SK-N-SH treated with all-trans-retinoic acid at 6 μM for 48 hours (cell line): Measurements from ENCODE around the gene TSC2.
A peak's percentile ranks its signal among the peaks of the same experiment; 100 is the strongest.

Experiments
- ATAC-seq: fragments of 200-7000 bp; cut with Tn5 transposase; 3 replicates; pipeline ENCODE4 v1.9.1; 2020; ENCODE audit warnings: mild to moderate bottlenecking, moderate library complexity
- ARNTL ChIP-seq: fragments of 450-650 bp; formaldehyde crosslinking; IDR thresholded peaks from 2 replicates; pipeline ENCODE4 v1.5.0; 2020; ENCODE audit warnings: low read depth, mild to moderate bottlenecking, moderate library complexity, borderline replicate concordance
- CREB5 ChIP-seq: fragments of 250-450 bp; sonication (Bioruptor Pico); IDR thresholded peaks from 2 replicates; pipeline ENCODE4 v1.5.1; 2020; ENCODE audit warnings: low read depth, mild to moderate bottlenecking, moderate library complexity
- CSRNP3 ChIP-seq: fragments of 250-450 bp; sonication (Bioruptor Pico); IDR thresholded peaks from 2 replicates; pipeline ENCODE4 v1.5.1; 2021; ENCODE audit warnings: mild to moderate bottlenecking, moderate library complexity
- GLIS3 ChIP-seq: fragments of 250-450 bp; sonication (Bioruptor Pico); IDR thresholded peaks from 2 replicates; pipeline ENCODE4 v1.5.0; 2020; ENCODE audit warnings: mild to moderate bottlenecking, moderate library complexity
- ISL1 ChIP-seq: fragments of 250-450 bp; sonication (Bioruptor Pico); IDR thresholded peaks from 2 replicates; pipeline ENCODE4 v2.1.2; 2022; ENCODE audit warnings: mild to moderate bottlenecking, moderate library complexity
- OSR1 ChIP-seq: fragments of 250-450 bp; sonication (Bioruptor Pico); IDR thresholded peaks from 2 replicates; pipeline ENCODE4 v1.8.0; 2022; ENCODE audit warnings: moderate library complexity, mild to moderate bottlenecking, inconsistent platforms
- PPARA ChIP-seq: fragments of 250-450 bp; sonication (Bioruptor Pico); IDR thresholded peaks from 2 replicates; pipeline ENCODE4 v1.5.0; 2020; ENCODE audit warnings: mild to moderate bottlenecking, borderline replicate concordance
- RARB ChIP-seq: fragments of 250-450 bp; sonication (Bioruptor Pico); IDR thresholded peaks from 2 replicates; pipeline ENCODE4 v1.8.0; 2021; ENCODE audit warnings: mild to moderate bottlenecking, moderate library complexity
- SNAI2 ChIP-seq: fragments of 250-450 bp; sonication (Bioruptor Pico); IDR thresholded peaks from 2 replicates; pipeline ENCODE4 v1.5.0; 2020; ENCODE audit warnings: mild to moderate bottlenecking, moderate library complexity
- ZFP3 ChIP-seq: fragments of 250-450 bp; sonication (Bioruptor Pico); IDR thresholded peaks from 2 replicates; pipeline ENCODE4 v1.5.0; 2020; ENCODE audit warnings: mild to moderate bottlenecking, moderate library complexity
- ZNF70 ChIP-seq: fragments of 450-650 bp; formaldehyde crosslinking; IDR thresholded peaks from 2 replicates; pipeline ENCODE4 v1.5.0; 2020; ENCODE audit warnings: mild to moderate bottlenecking, moderate library complexity
- ZNF8 ChIP-seq: fragments of 450-650 bp; formaldehyde crosslinking; IDR thresholded peaks from 2 replicates; pipeline ENCODE4 v1.5.0; 2020; ENCODE audit warnings: mild to moderate bottlenecking, moderate library complexity
- TF ChIP-seq, protein P1 (sequence below): fragments of 250-450 bp; sonication (Bioruptor Pico); IDR thresholded peaks from 2 replicates; pipeline ENCODE4 v1.5.0; 2020; ENCODE audit warnings: mild to moderate bottlenecking, moderate library complexity
- TF ChIP-seq, protein P2 (sequence below): fragments of 250-450 bp; sonication (Bioruptor Pico); IDR thresholded peaks from 2 replicates; pipeline ENCODE4 v1.8.0; 2020; ENCODE audit warnings: mild to moderate bottlenecking, moderate library complexity, borderline replicate concordance
- TF ChIP-seq, protein P3 (sequence below): fragments of 250-450 bp; sonication (Bioruptor Pico); IDR thresholded peaks from 2 replicates; pipeline ENCODE4 v1.8.0; 2021; ENCODE audit warnings: low read depth, mild to moderate bottlenecking, moderate library complexity, borderline replicate concordance

The TSC2 gene

GRCh38 chr16:2054543-2055245 is 6.9 kb downstream of the TSC2 start:
- ATAC-seq = no peak
- TF ChIP-seq ISL1 (no peak), CREB5 (no peak)
- TF ChIP-seq, all 23 proteins: peak for 0

GRCh38 chr16:2056077-2056476 is 8.3 kb downstream of the TSC2 start:
- ATAC-seq = peak; percentile 42; the same call in 2 of the 3 replicates
- TF ChIP-seq RARB (no peak), CSRNP3 (no peak), ZFP3 (CRISPR knock-in tag) (no peak)

- ATAC-seq = peak; percentile 64
- TF ChIP-seq ARNTL (CRISPR knock-in tag) (no peak), OSR1 (CRISPR knock-in tag) (no peak)
Observed at GRCh38 chr16:2056681-2057407, 9.1 kb downstream of the TSC2 start.

DNA sequence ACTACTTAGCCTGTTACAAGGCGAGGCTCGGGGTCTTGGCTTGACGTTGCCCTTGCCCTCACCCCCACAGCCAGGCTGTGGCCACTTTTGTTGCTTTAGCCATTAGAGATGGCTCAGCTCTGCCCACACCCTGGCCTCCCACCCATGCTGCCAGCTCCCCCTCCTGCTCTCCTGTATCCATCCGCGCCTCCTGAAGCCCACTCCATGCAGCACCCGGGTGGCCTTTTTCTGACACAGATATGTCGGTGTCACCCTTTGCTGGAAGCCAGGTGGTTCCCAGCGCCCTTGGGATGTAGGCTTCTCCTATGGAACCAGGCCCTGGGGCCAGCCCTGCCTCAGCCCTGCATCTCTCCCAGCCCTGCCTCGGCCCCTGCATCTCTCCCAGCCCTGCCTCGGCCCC is 9.7 kb downstream of the TSC2 start:
- TF ChIP-seq ZNF8 (CRISPR knock-in tag) = no peak
- TF ChIP-seq ZFP3 (CRISPR knock-in tag) = no peak
- TF ChIP-seq CSRNP3 = no peak
- TF ChIP-seq SNAI2 (CRISPR knock-in tag) = no peak
- no peak for TF ChIP-seq ARNTL (CRISPR knock-in tag)
- TF ChIP-seq, protein P1, sequence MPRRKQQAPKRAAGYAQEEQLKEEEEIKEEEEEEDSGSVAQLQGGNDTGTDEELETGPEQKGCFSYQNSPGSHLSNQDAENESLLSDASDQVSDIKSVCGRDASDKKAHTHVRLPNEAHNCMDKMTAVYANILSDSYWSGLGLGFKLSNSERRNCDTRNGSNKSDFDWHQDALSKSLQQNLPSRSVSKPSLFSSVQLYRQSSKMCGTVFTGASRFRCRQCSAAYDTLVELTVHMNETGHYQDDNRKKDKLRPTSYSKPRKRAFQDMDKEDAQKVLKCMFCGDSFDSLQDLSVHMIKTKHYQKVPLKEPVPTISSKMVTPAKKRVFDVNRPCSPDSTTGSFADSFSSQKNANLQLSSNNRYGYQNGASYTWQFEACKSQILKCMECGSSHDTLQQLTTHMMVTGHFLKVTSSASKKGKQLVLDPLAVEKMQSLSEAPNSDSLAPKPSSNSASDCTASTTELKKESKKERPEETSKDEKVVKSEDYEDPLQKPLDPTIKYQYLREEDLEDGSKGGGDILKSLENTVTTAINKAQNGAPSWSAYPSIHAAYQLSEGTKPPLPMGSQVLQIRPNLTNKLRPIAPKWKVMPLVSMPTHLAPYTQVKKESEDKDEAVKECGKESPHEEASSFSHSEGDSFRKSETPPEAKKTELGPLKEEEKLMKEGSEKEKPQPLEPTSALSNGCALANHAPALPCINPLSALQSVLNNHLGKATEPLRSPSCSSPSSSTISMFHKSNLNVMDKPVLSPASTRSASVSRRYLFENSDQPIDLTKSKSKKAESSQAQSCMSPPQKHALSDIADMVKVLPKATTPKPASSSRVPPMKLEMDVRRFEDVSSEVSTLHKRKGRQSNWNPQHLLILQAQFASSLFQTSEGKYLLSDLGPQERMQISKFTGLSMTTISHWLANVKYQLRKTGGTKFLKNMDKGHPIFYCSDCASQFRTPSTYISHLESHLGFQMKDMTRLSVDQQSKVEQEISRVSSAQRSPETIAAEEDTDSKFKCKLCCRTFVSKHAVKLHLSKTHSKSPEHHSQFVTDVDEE (CRISPR knock-in tag) = no peak
- no peak for TF ChIP-seq GLIS3 (CRISPR knock-in tag)
- TF ChIP-seq, protein P2, sequence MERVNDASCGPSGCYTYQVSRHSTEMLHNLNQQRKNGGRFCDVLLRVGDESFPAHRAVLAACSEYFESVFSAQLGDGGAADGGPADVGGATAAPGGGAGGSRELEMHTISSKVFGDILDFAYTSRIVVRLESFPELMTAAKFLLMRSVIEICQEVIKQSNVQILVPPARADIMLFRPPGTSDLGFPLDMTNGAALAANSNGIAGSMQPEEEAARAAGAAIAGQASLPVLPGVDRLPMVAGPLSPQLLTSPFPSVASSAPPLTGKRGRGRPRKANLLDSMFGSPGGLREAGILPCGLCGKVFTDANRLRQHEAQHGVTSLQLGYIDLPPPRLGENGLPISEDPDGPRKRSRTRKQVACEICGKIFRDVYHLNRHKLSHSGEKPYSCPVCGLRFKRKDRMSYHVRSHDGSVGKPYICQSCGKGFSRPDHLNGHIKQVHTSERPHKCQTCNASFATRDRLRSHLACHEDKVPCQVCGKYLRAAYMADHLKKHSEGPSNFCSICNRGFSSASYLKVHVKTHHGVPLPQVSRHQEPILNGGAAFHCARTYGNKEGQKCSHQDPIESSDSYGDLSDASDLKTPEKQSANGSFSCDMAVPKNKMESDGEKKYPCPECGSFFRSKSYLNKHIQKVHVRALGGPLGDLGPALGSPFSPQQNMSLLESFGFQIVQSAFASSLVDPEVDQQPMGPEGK (CRISPR knock-in tag) = no peak
- TF ChIP-seq PPARA (CRISPR knock-in tag) = no peak
- TF ChIP-seq OSR1 (CRISPR knock-in tag) = no peak
- no peak for TF ChIP-seq ISL1
- TF ChIP-seq ZNF70 = no peak
- TF ChIP-seq, protein P3, sequence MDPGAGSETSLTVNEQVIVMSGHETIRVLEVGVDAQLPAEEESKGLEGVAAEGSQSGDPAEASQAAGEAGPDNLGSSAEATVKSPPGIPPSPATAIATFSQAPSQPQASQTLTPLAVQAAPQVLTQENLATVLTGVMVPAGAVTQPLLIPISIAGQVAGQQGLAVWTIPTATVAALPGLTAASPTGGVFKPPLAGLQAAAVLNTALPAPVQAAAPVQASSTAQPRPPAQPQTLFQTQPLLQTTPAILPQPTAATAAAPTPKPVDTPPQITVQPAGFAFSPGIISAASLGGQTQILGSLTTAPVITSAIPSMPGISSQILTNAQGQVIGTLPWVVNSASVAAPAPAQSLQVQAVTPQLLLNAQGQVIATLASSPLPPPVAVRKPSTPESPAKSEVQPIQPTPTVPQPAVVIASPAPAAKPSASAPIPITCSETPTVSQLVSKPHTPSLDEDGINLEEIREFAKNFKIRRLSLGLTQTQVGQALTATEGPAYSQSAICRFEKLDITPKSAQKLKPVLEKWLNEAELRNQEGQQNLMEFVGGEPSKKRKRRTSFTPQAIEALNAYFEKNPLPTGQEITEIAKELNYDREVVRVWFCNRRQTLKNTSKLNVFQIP (CRISPR knock-in tag) = no peak
- ATAC-seq = no peak
